HG03095 (cell line): Measurements from ENCODE around the gene CXCL12.

Experiments used
- ATAC-seq: cut with Tn5 transposase; IDR thresholded peaks from one replicate; pipeline ENCODE4 v1.9.1; 2021; ENCODE audit warnings: moderate library complexity; ENCODE audit not compliant: unreplicated experiment

The CXCL12 gene

DNA sequence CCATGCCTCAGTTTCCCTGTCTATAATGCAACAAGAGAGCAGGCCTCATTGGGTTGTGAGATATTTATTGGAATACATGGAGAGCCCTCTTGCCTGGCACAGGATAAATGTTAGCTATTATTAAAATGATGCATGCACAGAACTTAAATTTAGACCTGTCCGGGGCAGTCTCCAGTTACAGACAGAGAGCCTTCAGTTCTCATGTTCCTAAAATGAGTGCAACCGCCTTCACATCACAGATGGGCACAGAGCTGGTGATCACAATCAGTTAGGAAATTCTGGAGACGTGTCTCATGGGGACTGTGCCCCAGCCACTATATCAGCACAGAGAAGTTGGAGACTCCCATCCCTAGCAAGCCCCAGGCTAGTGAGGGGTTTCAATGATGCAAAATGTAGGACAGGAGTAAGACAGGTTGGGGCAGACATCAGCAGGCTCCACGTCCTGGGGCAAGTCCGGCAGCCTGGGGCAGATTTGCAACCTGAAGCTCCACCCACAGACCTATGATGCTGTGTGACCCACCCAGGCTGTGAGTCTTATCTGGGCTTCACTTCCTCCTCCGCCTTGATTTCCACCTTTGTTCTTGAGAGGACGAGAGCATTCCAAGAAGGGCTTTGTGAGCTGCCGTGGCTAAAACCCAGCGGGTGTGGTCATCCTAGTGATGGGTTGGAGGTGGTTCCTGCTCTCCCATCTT is 49.4 kb downstream of the CXCL12 start:
- no peak for ATAC-seq

DNA sequence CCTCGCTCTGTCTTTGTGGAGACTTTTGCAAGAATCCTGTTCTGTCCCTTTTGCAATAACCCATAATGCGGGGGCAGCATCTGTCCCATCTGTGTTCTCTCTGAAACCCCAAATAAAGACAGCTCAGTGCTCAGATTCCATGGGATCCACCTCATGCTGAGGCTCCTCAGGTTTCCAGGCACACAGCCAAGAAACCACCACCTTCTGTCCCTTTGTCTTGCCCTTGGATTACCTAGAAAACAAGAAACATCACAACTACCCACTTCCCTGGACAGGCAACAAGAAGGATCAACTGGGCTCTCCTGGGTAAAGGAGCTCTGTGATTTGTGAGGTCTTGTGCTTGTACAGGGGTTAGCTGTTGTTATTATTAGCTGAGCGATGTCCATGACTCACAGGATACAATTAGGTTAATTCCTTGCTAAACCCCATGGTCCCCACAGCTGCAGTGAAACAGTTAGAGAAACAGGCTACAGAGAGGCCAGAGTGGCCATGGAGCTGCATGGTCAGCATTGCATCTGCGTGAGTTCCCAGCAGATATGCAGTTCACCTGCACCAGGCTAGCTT is 50.2 kb downstream of the CXCL12 start:
- no peak for ATAC-seq

GRCh38 chr10:44334091-44334490 is 50.8 kb downstream of the CXCL12 start:
- ATAC-seq: no peak

DNA sequence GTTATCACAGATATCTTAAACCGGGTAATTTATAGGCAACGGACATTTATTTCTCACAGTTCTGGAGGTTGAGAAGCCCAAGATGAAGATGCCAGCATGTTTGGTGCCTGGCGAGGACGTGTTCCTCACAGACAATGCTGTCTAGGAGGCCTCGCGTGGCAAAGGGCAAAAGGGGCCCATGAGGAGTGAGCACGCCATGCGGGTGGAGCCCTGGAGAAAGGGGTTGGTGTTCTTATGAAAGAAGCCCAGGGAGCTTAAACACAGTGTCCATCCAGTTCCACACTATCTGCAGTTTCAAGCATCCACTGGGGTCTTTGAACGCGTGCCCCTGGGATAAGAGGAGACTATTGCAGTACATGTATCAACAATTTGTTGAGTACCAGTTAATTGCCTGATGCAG is 51.4 kb downstream of the CXCL12 start:
- no peak for ATAC-seq

DNA sequence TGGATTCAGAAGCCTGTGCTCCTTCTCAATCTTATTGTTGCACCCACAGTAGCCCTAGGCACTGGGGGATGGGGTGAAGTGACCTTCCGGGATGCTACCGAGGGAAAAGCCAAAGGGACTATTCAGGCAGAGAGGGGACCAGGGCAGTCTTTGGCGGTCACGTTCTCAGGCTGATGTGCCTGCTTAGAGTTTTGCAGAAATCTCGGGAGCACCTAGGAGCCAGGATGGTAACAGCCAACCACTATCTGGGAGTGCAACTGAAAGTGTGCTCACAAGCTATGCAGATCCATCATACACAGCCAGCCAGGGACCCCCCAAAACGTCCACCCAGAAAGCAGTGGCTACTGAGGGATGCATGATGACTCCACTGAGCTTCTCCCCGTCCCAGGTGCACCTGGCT is 52.4 kb downstream of the CXCL12 start:
- no peak for ATAC-seq

DNA sequence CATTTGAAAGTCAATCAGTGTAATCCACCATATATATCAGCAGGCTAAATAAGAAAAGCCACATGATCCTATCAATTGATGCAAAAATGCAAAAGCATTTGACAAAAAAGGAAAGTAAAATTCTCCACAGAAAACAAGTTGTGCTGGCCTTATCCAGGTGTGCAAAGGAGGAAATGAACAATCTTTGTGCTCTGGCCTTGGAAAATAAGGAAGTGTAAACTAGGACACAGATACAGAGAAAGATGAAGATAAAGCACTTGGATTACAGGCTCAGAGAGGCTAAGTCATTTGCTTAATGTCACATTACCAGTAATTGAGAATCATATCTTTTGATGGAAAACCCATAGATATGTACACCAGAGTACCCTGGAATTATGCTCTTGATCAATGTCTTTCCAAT is 54.5 kb downstream of the CXCL12 start:
- no peak for ATAC-seq

GRCh38 chr10:44327461-44327860 is 57.4 kb downstream of the CXCL12 start:
- no peak for ATAC-seq
